HG03521 (cell line): ENCODE measurements around the gene DFFB.

ENCODE experiments used
- ATAC-seq: cut with Tn5 transposase; IDR thresholded peaks from one replicate; pipeline ENCODE4 v1.9.1; 2021; ENCODE audit warnings: mild to moderate bottlenecking, moderate library complexity; ENCODE audit not compliant: unreplicated experiment

The DFFB gene

GRCh38 chr1:3828391-3828790 is 28.9 kb upstream of the DFFB start:
- ATAC-seq = no peak

DNA sequence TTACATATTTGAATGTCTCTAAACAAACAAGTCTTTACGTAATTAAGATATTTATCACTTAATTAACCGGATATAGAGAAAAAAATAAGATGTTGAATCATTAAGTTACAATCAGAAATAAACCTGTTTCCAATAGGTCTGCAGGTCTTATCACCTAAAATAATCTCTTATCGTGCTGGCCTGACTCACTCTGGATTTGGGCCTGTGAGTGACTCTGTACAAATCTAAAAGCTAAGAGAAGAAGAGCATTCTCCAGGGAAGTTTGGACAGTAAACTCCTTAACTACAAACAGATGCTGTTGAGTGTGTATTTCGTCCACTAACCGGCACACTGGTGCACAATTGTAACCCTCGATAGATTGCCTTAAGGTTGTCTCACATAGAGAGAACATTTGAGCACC is 25.6 kb upstream of the DFFB start:
- no peak for ATAC-seq

GRCh38 chr1:3834701-3835100 is 22.6 kb upstream of the DFFB start:
- no peak for ATAC-seq

GRCh38 chr1:3836421-3836820 is 20.9 kb upstream of the DFFB start:
- no peak for ATAC-seq

- no peak for ATAC-seq
Observed at GRCh38 chr1:3837200-3837599, 20.1 kb upstream of the DFFB start.

DNA sequence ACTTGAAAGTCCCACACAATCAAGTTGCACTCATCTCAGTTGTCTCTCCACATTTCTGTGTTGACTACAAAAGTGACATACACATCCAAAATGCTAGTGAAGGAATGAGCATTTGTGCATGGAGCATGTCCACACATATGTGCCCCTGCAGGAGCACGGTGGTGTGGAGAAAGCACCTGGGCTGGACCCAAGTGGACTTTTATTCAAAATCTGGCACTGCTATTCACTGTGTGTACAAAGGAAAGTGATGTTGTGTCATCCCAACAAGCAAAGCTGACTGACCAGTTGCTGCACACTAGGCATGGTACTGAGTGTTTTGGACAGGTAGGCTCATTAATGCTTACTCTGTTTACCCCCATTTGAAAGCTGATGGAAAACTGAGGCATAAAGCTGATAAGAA is 19.6 kb upstream of the DFFB start:
- ATAC-seq = no peak

DNA sequence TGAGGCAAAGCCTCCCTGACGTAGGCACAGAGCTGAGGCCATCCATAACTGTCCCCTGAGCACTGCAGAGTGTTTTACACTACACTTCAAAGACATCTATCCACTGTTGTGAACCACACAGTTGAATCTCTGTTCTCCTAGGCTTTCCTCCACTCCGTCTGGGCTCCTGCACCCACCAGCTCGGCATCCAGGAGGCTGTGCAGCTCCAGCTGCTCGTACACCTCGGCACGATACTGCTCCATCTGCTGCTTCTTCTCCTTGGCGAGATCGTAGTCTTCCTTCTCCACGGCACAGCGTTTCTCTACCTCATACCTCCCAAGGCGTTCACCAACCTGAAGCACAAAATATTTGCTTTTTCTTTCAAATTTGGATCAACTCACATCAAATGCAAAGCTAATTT is 18.5 kb upstream of the DFFB start:
- no peak for ATAC-seq

- no peak for ATAC-seq
Observed at GRCh38 chr1:3841491-3841890, 15.8 kb upstream of the DFFB start.

GRCh38 chr1:3842912-3843311 is 14.4 kb upstream of the DFFB start:
- ATAC-seq = no peak

DNA sequence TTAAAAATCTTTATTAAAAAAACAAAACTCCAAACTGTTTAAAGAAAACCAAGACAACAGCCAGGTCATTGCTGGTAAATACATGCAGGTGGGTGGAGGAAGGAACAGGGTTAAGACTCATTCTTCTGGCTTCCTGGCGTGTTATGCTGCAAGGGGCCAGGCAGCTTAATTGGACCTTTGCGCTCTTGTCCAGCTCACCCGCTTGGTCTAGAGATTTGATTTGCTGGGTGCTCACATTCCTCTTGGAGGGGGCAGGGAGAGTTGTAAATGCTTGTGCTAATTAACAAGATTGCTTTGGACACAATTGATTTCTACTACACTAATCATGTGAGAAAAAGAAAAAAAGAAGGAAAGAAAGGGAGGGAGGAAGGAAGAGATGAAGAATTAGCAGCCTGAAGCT is 10.7 kb upstream of the DFFB start:
- ATAC-seq = no peak

DNA sequence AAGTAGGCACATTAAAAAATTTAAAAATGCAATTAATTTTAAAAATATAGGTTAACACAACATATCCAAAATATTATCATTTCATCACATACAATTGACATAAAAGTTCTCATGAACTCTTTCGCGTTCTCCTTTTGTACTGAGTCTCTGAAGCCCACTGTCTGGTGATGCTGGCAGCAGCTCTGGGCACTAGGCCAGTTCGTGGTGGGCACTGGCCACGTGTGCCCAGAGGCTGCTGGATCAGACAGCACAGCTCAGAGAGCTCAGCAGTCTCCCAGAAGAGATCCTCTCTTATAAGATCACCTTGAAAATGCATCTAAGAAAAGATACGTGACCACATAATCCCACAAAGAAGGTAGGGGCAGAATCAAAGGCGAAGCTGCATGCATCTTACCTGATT is 10.2 kb upstream of the DFFB start:
- ATAC-seq = no peak

DNA sequence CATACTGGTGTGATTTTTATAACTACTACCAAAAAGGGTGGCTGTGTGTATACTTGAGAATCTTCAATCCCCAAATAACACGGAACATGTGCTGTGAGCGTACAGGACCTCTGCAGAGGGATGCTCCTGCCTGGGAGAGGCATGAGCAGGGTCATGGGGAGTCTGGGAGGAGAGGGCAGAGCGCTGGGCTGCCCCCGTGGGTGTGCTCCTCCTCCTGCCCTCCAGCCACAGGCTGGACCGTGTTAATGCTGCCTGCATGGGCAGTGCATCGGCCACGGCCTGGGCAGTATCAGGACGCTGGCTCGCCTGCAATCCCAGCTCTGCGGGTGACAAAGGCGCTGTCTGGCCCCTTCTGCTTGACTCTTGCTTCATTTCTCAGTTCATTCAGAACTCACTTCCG is 6.4 kb upstream of the DFFB start:
- ATAC-seq = no peak

DNA sequence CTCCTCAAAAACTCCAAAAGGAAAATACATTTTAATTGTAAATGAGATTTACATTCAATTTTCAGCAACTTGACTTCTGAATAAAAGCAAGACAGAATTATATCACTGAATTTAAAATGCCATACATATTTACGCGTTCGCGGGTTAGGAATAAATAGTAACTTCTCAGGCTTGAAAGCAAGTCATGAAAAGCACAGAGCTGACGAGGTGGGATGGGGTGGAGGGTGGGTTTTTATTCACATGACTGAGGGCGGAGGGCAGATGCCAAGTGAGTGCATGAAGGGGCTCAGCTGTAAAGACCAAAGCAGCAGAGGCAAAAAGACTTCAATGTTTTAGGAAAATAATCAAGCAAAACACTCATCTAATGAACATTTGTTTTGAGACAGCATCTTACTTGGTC is 6.0 kb upstream of the DFFB start:
- ATAC-seq = no peak

GRCh38 chr1:3852091-3852490 is 5.2 kb upstream of the DFFB start:
- no peak for ATAC-seq

DNA sequence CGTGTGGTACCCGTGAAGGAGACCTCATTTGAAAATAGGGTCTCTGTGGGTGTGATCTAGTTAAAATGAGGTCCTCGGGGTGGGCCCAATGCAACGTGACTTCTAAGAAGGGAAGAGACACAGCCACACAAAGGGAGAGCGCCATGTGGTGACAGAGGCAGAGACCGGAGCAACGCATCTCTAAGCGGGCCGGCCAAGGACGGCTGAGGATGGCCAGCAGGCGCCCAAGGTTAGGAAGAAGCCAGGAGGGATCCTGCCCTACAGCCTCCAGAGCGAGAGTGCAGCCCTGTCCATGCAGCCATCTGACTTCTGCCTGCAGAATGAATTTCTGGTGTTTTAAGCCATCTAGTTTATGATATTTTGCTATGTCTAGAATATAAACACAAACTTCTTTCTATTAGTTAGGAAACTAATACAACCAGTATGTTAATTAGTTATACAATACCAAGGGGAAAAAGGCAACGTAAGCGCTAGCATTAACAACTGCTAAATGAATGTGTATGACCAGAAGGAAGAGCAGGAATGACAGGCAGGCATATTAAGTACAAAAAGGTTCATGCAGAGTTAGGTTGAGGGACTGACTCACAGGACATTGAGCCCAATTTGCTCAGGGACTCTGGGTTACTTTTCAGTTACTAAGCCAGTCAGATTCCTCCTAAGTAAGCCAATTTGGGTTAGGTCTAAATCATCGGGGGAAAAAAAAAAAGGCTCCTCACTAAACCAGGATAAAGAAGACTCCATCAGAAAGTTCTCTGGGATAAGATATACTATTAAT is 4.4 kb upstream of the DFFB start:
- ATAC-seq = no peak

DNA sequence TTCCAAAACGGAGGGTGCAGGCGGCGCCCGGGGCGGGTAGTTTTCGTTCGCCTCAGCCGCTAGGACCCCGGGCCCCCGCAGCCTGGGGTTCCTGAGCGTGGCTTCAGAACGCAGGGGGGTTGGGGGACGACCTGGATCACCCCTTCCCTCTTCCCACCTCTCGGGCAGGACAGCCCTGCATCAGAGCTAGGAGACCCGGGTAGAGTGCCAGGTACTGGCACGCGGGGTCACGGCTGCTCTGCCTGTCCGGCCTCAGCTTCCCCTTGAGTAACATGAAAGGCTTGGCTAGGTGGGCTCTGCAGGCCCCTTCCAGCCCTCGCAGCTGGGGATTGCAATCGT is 484 bp downstream of the DFFB start:
- no peak for ATAC-seq

DNA sequence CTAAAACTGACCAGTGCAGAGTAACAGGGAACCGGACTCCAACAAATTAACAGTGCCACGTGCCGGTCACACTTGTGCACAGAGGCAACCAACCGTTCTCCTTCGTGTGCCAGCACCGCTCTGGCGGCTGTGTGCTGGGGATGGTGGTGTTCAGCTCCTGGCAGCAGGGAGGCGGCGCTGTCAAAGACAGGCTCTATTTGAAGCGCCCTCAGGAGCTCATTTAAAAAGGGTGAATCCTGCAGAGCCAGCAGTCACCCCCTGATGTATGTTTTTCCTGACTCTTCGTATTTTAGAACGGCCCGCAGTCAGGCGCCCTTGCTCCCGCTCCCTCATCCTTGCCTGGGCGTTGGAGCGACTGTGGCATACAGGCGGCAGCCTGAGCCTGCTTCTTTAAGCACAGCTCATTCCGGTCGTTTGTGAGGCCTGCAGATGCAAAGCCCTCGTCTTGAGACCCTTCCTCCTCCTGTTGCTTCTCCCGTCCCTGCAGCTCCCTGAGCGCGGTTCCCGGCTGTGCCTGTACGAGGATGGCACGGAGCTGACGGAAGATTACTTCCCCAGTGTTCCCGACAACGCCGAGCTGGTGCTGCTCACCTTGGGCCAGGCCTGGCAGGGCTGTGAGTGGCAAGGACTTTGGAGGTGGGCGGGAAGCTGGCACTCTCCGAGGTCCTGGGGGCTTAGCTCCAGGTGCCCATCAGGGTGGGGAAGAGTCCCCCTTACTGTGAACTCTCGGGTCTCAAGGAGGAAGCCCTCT is 1.1 kb downstream of the DFFB start:
- ATAC-seq = no peak

- ATAC-seq = no peak
Observed at GRCh38 chr1:3863231-3863935, 6.1 kb downstream of the DFFB start.

DNA sequence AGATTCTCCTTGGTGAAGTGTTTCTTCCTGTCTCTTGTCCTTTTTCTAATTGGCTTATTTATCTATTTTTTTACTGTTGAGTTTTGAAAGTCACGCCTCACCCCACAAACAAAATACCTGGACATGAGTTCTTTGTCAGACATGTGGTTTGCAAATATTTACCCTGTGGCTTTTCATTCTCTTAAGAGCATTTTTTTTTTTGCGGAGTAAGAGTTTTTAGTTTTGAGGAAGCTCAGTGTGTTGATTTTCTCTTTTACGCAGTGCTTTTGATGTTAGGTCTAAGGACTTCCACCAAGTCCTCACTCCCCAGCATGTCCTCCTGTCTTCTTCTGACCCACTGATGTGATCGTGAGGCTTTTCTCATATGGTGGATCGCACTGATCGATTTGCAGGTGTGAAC is 7.6 kb downstream of the DFFB start:
- no peak for ATAC-seq

DNA sequence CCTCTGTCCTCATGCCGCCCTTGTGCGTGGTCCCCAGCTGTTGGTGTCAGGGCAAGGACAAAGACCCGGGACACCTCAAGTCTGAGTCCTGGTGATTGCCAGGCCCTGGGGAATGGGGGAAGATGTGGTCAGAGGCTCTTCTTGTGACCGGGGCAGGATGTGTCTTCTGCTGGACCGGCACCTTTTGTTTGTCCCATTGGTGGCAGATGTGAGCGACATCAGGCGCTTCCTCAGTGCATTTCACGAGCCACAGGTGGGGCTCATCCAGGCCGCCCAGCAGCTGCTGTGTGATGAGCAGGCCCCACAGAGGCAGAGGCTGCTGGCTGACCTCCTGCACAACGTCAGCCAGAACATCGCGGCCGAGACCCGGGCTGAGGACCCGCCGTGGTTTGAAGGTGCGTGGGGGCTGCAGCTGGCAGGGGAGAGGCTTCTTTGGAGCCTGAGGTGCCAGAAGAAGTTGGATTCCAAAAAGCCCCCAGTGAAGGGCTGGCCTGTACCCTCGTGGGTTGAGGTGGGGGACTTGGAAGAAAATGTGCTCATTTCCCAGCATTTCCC is 8.4 kb downstream of the DFFB start:
- ATAC-seq = no peak

GRCh38 chr1:3868464-3869006 is 11.3 kb downstream of the DFFB start:
- no peak for ATAC-seq
